ENCODE results near the gene SLC7A7.
"Not testable (repeated sequence)": the region's sequence is repeated elsewhere in the genome, so short reads cannot be mapped to it uniquely, and the experiment has no call there.

SLC7A7 gene

DNA sequence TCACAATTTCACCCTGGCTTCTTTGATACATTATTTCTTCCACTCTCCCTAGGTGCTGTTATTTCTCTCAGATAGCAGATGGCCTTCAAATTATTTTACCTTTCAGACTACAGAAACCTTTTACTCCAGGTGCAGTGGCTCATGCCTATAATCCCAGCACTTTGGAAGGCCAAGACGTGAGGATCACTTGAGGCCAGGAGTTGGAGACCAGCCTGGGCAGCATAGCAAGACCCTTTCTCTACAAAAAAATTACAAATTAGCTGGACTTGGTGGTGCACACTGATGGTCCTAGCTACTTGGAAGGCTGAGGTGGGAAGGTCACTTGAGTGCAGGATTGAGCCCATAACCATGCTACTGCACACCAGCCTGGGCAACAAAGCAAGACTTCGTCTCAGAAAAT is 23.1 kb downstream of the SLC7A7 start:
- no peak for DNase-seq (ENCODE audit: low read depth in 2 of 2)

DNA sequence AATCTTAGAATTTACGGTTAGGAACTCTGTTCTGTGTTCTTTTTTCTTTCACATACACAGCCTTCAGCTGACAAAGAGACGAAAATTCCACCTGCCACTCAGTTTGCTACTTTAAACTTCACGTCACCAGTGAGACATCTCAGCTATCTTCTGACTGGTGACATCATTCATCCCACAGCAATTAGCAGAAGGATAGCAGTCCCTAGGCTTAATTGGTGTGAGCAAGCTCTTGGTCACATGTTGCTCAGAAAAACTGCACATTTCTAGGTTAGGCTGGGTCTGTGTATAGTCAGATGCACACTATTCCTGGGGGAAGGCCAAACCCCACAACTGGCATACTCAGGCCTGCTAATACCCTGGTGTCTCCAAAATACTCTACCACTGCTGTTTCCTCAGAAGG is 23.9 kb downstream of the SLC7A7 start:
- DNase-seq (ENCODE audit: low read depth in 2 of 2) = no peak

- DNase-seq (ENCODE audit: low read depth in 2 of 2) = no peak
Observed at GRCh38 chr14:22786685-22787084, 28.6 kb downstream of the SLC7A7 start.

GRCh38 chr14:22781301-22781991 is 33.8 kb downstream of the SLC7A7 start:
- no peak for DNase-seq (ENCODE audit: low read depth in 2 of 2)

GRCh38 chr14:22780941-22781300 is 34.3 kb downstream of the SLC7A7 start:
- DNase-seq (ENCODE audit: low read depth in 2 of 2) = no peak

DNA sequence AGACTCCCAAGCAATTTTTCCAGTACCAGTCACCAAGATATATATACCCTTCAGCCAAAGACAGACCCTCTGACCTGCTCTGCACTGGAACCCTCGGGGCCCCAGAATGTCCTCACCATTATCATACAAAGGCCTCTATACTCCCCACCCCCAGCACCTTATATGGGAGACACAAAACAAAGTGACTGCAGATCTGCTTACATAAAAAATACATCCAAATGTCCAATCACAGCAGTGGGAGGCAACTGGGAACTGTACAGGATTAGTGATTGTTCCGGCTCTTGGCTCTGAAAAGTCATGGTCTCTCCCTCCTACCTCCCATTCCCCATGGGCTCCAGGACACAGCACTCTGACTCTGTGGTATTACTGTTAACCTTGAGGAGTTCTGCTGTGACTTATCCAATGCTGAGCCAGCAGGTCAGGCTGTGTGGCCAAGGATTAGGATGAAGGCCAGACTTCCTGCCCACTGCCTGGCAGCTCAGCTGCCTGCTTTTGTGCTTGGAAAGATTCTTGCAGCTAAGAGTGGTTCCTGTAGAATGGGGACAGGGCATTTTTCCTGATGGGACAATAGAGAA is 35.0 kb downstream of the SLC7A7 start:
- no peak for DNase-seq (ENCODE audit: low read depth in 2 of 2)

- DNase-seq (ENCODE audit: low read depth in 2 of 2) = no peak
Observed at GRCh38 chr14:22778084-22778483, 37.2 kb downstream of the SLC7A7 start.

DNA sequence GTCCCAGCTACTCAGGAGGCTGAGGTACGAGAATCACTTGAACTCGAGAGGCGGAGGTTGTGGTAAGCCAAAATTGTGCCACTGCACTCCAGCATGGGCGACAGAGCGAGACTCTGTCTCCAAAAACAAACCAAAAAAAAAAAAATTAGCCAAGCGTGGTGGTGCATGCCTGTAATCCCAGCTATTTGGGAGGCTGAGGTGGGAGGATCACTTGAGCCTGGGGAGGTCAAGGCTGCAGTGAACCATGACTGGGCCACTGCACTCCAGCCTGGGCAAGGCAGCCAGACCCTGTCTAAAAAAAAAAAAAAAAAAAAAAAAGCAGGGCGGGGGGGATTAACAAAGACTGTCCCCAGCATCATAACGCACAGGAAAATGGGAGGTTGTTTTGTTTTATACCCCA is 38.4 kb downstream of the SLC7A7 start:
- DNase-seq (ENCODE audit: low read depth in 2 of 2) = not testable (repeated sequence)

- no peak for DNase-seq (ENCODE audit: low read depth in 2 of 2)
Observed at GRCh38 chr14:22776215-22776614, 39.0 kb downstream of the SLC7A7 start.

GRCh38 chr14:22774011-22774706 is 41.1 kb downstream of the SLC7A7 start:
- DNase-seq (ENCODE audit: low read depth in 2 of 2) = no peak

- DNase-seq (ENCODE audit: low read depth in 2 of 2) = no peak
Observed at GRCh38 chr14:22773162-22774010, 41.8 kb downstream of the SLC7A7 start.

DNA sequence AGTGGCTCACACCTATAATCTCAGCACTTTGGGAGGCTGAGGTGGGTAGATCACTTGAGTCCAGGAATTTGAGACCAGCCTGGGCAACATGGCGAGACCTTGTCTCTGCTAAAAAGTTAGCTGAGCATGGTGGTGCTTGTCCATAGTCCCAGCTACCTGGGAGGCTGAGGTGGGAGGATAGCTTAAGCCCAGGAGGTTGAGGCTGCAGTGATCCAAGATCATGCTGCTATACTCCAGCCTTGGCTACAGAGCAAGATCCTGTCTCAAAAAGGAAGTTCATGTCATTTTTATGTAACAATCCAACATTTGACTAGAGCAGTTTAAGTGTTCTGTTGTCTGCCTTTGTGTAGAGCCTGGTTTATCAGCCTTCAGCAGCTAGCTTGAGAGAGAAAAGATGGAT is 42.5 kb downstream of the SLC7A7 start:
- DNase-seq (ENCODE audit: low read depth in 2 of 2) = no peak

- no peak for DNase-seq (ENCODE audit: low read depth in 2 of 2)
Observed at GRCh38 chr14:22770481-22771187, 44.6 kb downstream of the SLC7A7 start.

DNA sequence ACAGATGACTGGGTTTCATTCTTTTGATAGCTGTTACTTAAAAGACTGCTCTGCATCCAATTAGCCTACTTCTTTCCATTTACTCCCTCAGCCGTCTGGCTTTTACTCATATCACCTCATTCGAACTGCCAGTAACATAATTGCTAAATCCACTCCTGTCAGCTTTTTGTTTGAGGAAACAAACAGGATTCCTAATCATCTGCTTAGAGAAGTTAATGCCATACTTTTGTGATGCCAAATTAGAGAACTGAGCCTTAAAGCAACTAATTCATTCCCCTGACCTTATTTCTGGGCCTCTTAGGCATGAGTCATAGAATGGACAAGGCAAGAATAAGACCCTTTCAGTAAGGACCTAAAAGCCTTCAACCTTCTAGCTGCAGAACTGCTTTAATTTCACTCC is 45.9 kb downstream of the SLC7A7 start:
- no peak for DNase-seq (ENCODE audit: low read depth in 2 of 2)

DNA sequence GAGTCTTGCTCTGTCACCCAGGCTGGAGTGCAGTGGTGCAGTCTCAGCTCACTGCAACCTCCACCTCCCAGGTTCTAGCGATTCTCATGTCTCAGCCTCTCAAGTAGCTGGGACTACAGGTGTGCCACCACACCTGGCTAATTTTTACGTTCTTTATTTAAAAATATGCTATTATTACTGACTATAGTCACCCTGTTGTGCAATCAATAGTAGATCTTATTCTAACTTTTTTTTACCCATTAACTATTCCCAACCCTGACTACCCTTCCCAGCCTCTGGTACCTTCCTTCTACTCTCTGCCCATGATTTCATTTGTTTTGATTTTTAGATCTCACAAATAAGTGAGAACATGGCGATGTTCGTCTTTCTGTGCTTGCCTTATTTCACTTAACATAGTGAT is 46.3 kb downstream of the SLC7A7 start:
- no peak for DNase-seq (ENCODE audit: low read depth in 2 of 2)

DNA sequence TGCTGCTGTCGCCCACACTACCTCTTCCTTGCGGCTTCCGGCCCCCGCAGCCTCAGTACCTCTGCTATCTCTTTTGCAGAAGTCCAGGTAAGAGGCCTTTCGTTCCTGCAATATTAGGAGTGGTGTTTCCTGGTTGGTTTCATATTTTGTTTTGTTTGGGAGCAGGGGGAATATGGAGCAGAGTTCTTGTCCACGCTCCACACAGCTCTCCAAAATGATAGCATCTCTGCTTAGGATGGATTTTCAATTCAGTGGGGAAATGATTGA is 48.0 kb downstream of the SLC7A7 start:
- no peak for DNase-seq (ENCODE audit: low read depth in 2 of 2)

- peak; percentile 77 to 90 for DNase-seq (ENCODE audit: low read depth in 2 of 2)
Observed at GRCh38 chr14:22766457-22767322, 48.5 kb downstream of the SLC7A7 start, which contains the start of gene OXA1L. Gene OXA1L, plus strand, starts transcription at chr14:22766688. Its CDS starts 14 bp downstream, at chr14:22766702.

- no peak for DNase-seq (ENCODE audit: low read depth in 2 of 2)
Observed at GRCh38 chr14:22764382-22764781, 50.9 kb downstream of the SLC7A7 start.

DNA sequence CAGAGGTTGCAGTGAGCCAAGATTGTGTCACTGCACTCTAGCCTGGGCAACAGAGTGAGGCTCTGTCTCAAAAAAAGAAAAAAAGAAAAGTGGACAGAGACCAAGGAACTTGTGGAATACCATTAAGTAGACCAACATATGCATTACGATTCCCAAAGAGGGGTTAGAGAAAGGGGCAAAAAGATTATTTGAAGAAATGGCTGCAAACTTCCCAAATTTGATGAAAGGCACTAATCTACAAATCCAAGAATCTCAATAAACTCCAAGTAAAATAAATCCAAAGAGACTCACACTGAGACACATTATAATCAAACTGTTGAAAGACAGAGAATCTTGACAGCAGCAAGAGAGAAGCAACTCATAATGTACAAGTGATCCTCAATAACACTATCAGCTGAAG is 53.5 kb downstream of the SLC7A7 start:
- no peak for DNase-seq (ENCODE audit: low read depth in 2 of 2)

DNA sequence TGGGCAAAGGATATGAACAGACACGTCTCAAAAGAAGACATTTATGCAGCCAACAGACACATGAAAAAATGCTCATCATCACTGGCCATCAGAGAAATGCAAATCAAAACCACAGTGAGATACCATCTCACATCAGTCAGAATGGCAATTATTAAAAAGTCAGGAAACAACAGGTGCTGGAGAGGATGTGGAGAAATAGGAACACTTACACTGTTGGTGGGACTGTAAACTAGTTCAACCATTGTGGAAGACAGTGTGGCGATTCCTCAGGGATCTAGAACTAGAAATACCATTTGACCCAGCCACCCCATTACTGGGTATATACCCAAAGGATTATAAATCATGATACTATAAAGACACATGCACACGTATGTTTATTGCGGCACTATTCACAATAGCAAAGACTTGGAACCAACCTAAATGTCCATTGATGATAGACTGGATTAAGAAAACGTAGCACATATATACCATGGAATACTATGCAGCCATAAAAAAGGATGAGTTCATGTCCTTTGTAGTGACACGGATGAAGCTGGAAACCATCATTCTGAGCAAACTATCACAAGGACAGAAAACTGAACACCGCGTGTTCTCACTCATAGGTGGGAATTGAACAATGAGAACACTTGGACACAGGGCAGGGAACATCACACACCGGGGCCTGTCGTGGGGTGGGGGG is 57.1 kb downstream of the SLC7A7 start:
- not testable (repeated sequence) for DNase-seq (ENCODE audit: low read depth in 2 of 2)

Measured in stimulated activated CD4-positive, alpha-beta T cell treated with anti-CD3 and anti-CD28 coated beads, Interleukin-1b, Interleukin-23, amount 100 ng/mL, for 1 hour (primary cell).